Aorta (tissue), 5 donors: Measurements from ENCODE around the gene ZDHHC1. TPM values are rescaled to one million over a fixed set of nuclear protein-coding genes. Genes with fewer than 3 reads are reported as not detected.

Source experiments
- ATAC-seq: fragments of 200-7000 bp; cut with Tn5 transposase; one replicate; pipeline ENCODE4 v1.9.1; 2022; ENCODE audit warnings: moderate library complexity; ENCODE audit not compliant: low FRiP score
- DNase-seq, 2 donors: peaks; one replicate each; pipeline ENCODE4 v3.0.0-alpha.2; 2020
- H3K27ac ChIP-seq, 2 donors: one replicate each; pipeline ENCODE4 v1.5.1; 2013; ENCODE audit warnings: low read length in 2 of 2, mild to moderate bottlenecking in 2 of 2, moderate library complexity in 2 of 2, control low read depth in 1 of 2, inconsistent platforms in 1 of 2, low read depth in 1 of 2
- H3K27me3 ChIP-seq, 2 donors: one replicate each; pipeline ENCODE4 v1.6.1; 2013; ENCODE audit warnings: control low read depth in 1 of 2, low read length in 1 of 2, mild to moderate bottlenecking in 1 of 2, moderate library complexity in 1 of 2; ENCODE audit not compliant: insufficient read depth in 2 of 2, control insufficient read depth in 1 of 2
- H3K36me3 ChIP-seq, 2 donors: one replicate each; pipeline ENCODE4 v1.6.1; 2013; ENCODE audit warnings: control low read depth in 1 of 2, low read length in 1 of 2, mild to moderate bottlenecking in 1 of 2; ENCODE audit not compliant: insufficient read depth in 2 of 2, control insufficient read depth in 1 of 2
- H3K4me1 ChIP-seq, 2 donors: one replicate each; pipeline ENCODE4 v1.6.1; 2013; ENCODE audit warnings: low read length in 2 of 2, control low read depth in 1 of 2, mild to moderate bottlenecking in 1 of 2, moderate library complexity in 1 of 2; ENCODE audit not compliant: insufficient read depth in 2 of 2, control insufficient read depth in 1 of 2
- H3K4me3 ChIP-seq, 2 donors: one replicate each; pipeline ENCODE4 v1.5.1; 2013; ENCODE audit warnings: low read length in 2 of 2, control low read depth in 1 of 2, mild to moderate bottlenecking in 1 of 2
- H3K9me3 ChIP-seq: one replicate; pipeline ENCODE4 v1.6.1; 2013; ENCODE audit warnings: mild to moderate bottlenecking, low read length; ENCODE audit not compliant: control insufficient read depth
- WGBS, 2 donors: extraction: QIAGEN DNeasy Blood & Tissue Kit; methylation state at CpG; one replicate each; pipeline ENCODE4 v1.1.7; 2013; 5-methylcytosine and 5-hydroxymethylcytosine counted together
- intact Hi-C, 2 donors: fragments of 100-400 bp; cut with DNase I; formaldehyde crosslinking; loops; one replicate each; pipeline versions ENCODE4 v1.14.2 to v1.15.0; 2022
- polyA plus RNA-seq, 2 donors: library from polyadenylated mRNA; stranded (reverse); fragments of 200-250 nt; gene quantifications; one replicate each; pipeline ENCODE4 v1.2.3, GENCODE V29; 2013
- total RNA-seq, 2 donors: library from RNA; stranded (reverse); fragmentation: NEBNext Ultra II Directional; extraction: Animal tissue kit (Norgen Biotek cat#: 25700); gene quantifications; one replicate each; pipeline ENCODE4 v1.2.1, GENCODE V29; 2021
- donor health status: healthy with polysubstance abuse.
- donor health status: Bipolar disorder and iron deficiency.
- donor health status: DM: no; HTN: no; CAD: no.
- donor health status: DM: no; HTN: no; CAD: no.
- donor health status: DM: yes; HTN: yes; CAD: no.

The ZDHHC1 gene
- total and polyA plus RNA-seq, 4 donors = 5.3 to 14.8 (median 9.8) TPM

DNA sequence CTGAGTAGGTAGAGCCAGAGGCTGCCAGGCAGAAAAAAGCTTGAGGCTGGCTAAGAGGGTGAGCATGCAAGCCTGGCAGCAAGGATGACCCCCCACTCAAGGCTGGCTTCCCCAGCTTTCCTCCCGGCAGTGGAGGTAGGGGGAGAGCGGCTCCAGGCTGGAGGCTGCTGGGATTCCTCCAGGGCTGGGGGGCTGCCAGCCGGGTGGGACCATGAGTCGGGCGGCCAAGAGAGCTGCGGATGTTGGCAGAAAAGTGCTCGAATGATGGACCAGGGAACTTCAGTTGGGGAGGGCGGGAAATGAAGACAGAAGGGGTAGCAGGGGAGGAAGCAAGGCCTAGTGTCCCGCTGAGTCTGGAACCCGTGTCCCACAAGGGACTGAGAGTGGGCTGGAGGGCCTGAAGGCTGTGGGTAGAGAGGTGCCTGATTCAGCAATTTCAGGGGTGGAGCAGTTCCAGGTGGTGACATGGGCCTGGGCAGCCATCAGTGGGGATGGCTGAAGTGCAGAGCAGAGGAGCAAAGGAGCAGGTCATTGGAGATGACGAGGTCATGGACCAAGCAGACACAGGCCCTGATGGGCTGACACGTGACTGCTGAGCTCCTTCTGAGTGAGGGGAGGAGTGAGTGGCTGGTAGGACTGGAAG lies 34.9 kb upstream of the ZDHHC1 start:
- ATAC-seq = no peak
- H3K4me3 ChIP-seq = no peak overlapping the region

DNA sequence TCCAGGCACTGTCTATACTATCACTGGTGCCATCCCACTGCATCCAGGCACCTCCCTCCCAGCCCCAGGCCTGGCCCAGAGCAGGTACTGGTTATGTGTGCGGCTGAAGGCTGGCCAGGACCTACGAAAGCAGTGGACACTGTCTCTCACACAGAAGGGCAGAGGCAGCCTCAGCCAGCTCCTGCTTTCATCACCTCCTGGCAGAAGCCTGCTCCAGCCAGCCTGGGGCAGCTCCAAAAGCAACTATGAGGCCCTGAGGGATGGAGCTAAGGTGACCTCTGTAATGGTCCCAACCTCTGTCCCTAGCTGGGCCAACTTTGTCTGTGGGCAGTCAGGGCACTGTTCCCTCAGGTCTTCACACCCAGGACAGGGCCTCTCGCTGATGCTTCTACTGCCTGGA lies 33.5 kb upstream of the ZDHHC1 start:
- WGBS, 2 donors = 41 to 44% methylated on average over 3 of the region's 3 CpGs
- ATAC-seq = no peak
- intact Hi-C loops = no loop called here
- Histone ChIP-seq H3K36me3 (peaks cover 0 to 4% of the 10 kb centered on the region in 2 donors), H3K4me3 (no peak overlapping the region), H3K4me1 (no peaks in the 10 kb centered on the region), H3K27me3 (no peaks in the 10 kb centered on the region), H3K27ac (no peak overlapping the region), H3K9me3 (no peaks in the 10 kb centered on the region)
- DNase-seq = peak in 1 of 2 donors; percentile 74

More for the DNA sequence above, 34.9 kb upstream of the ZDHHC1 start:
- Histone ChIP-seq H3K36me3 (peaks cover 0 to 4% of the 10 kb centered on the region in 2 donors), H3K27me3 (no peaks in the 10 kb centered on the region), H3K4me1 (no peaks in the 10 kb centered on the region), H3K27ac (no peak overlapping the region), H3K9me3 (no peaks in the 10 kb centered on the region)
- 31 to 52% methylated on average over 12 of the region's 12 CpGs for WGBS, 2 donors
- intact Hi-C loops = no loop called here
- DNase-seq = no peak

DNA sequence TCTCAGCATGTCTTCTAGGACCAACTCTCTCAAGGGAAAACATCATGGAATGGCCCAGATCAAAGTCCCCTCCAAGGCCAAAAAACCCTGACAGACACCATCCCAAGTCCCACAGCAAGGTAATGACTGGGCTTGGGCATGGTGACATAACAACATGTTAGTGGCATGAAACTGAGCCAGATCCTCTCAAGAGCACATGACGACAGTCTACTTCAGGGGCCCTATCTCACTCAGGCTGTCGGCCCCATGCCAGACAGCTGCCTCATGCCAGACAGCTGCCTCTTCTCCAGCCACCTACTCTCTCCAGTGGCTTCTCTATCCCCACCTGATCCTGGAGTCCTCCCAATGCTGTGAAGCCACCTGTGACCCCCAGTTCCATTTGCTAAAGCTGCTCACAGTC lies 33.1 kb upstream of the ZDHHC1 start:
- no peak for ATAC-seq
- H3K36me3 ChIP-seq = peaks cover 0 to 4% of the 10 kb centered on the region in 2 donors
- H3K4me1 ChIP-seq = no peaks in the 10 kb centered on the region
- DNase-seq = no peak
- H3K9me3 ChIP-seq = no peaks in the 10 kb centered on the region
- H3K4me3 ChIP-seq = no peak overlapping the region
- H3K27ac ChIP-seq = no peak overlapping the region
- no peaks in the 10 kb centered on the region for H3K27me3 ChIP-seq
- WGBS, 2 donors = 45 to 48% methylated on average over 2 of the region's 2 CpGs
- intact Hi-C loops = no loop called here

DNA sequence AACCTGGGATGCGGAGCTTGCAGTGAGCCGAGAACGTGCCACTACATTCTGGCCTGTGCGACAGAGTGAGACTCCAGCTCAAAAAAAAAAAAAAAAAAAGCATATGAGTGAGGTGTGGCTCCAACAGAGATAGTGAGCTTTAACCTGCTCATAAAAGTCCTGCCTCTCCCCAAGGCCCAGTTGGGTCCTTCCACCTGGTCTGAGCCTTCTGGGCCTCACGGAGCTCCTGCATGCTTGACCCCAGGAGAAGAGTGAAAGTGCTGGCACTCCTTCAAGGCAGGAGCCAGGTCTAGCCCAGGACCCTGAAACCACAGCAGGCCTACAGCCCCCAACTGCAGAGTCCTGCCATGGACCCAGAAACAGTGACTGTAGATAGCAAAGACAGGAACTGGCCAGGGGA lies 32.3 kb upstream of the ZDHHC1 start:
- peaks cover 0 to 4% of the 10 kb centered on the region in 2 donors for H3K36me3 ChIP-seq
- no peaks in the 10 kb centered on the region for H3K4me1 ChIP-seq
- H3K9me3 ChIP-seq = no peaks in the 10 kb centered on the region
- WGBS, 2 donors = 95 to 99% methylated on average over 5 of the region's 5 CpGs
- no peak overlapping the region for H3K27ac ChIP-seq
- ATAC-seq = no peak
- no peak for DNase-seq
- intact Hi-C loops = no loop called here
- H3K4me3 ChIP-seq = no peak overlapping the region
- H3K27me3 ChIP-seq = no peaks in the 10 kb centered on the region

DNA sequence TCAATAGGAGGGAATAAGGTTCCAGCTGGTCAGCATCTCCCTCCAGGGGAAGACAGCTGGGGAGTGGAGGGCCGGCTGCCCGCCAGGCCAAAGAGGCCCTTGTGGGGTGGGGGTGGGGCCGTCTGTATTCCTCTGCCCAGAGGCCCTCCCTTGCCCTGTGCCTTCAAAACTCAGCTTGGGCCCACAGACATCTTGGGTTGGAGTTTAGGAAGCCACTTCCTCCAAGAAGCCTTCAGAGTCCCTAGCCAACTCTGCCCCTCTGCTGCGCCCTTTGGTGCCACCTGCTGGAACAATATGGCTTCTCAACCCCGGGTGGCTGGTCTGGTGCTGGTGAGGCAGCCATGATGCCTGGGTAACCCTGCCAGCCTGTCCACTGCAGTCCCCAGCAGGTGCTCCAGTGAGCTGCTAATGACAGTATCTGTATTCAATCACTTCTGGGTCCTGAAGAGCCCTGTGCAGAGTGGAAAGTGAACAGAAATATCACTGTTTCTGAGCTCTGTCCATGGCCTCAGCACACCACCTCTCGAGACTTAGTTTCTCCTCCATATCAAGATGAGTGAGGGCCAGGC lies 31.3 kb upstream of the ZDHHC1 start:
- intact Hi-C loops = no loop called here
- no peak for ATAC-seq

DNA sequence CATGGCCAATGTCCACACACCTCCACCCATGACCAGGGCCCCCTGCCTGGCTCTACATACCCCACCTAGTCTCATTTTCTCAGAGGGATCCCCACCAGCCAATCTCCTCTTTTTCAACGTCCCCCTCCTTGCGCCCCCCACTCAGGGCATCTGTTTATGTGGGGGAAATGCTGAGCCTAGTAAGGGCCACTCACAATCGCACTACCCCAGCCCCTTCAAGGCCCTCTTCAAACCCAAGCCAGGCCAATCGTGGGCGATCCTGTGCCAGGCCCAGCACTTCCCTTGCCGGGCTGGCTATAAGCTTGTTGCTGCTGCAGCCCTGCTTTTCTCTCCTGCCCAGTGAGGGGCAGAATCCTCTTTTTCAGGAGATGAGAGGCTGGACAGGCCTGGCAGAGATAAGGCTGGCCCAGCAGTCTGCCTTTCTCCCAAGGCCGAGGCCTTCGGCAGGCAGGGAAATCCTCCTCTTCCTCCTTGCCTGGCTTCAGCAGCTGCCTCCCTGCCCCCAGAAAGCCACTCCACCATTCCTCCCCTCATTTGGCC lies 30.8 kb upstream of the ZDHHC1 start:
- H3K4me3 ChIP-seq = no peak overlapping the region
- no peaks in the 10 kb centered on the region for H3K4me1 ChIP-seq
- H3K36me3 ChIP-seq = peaks cover 0 to 2% of the 10 kb centered on the region in 2 donors
- ATAC-seq = no peak
- intact Hi-C loops = no loop called here
- H3K27ac ChIP-seq = no peak overlapping the region
- H3K9me3 ChIP-seq = no peaks in the 10 kb centered on the region
- WGBS, 2 donors = 91 to 96% methylated on average over 8 of the region's 8 CpGs
- no peak for DNase-seq
- no peaks in the 10 kb centered on the region for H3K27me3 ChIP-seq

More for the DNA sequence above, 31.3 kb upstream of the ZDHHC1 start:
- Histone ChIP-seq H3K27ac (no peak overlapping the region), H3K27me3 (no peaks in the 10 kb centered on the region), H3K9me3 (no peaks in the 10 kb centered on the region), H3K4me3 (no peak overlapping the region), H3K36me3 (peaks cover 0 to 2% of the 10 kb centered on the region in 2 donors), H3K4me1 (no peaks in the 10 kb centered on the region)
- DNase-seq = no peak
- 81 to 84% methylated on average over 6 of the region's 6 CpGs for WGBS, 2 donors

DNA sequence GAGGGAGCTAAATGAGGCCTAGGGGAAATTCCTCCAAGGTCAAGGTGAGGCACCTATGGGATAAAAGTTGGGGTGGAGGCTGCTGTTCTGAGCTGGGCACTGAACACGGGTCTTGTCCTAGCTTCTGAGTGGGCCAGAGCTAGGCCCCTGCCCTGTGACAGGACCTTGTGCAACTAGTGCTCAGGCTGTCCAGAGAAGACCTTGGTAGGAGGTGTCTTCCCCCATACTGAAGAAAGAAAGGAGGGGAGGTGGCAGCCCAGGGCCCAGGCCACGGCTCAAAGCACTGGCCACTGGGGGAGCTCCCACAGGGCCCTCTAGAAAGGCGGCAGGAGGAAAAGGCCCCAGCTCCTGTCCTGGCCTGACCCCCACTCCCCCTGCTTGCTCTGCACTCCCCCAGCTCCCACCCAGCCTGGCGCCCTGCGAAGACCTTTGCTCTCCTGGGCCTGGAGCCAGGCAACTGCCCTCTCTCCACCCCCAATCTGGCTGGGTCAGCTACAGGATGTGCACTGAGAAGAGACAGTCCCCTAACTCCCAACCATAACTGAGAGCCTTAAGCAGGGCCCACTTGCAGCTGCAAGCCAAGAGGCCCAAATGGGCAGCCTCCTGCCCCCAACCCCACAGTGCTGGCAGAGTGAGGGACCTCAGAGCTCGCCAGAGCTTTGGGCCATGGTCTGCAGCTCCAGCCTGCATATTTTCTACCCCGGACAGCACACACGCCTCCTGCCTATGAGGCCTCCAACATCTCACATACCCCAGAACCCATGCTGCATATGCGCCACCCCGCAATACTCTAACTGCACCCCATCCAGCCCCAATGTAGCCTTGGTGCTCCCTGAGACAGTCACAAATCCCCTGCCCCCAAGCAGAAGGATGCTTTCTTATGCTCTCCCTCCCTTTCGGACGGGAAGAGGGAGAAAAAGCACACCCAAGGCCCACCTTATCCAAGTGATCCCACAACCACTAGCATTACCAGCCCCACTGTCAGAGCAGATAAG lies 29.9 kb upstream of the ZDHHC1 start:
- intact Hi-C loops = no loop called here
- Histone ChIP-seq H3K36me3 (peaks cover 0 to 2% of the 10 kb centered on the region in 2 donors), H3K4me3 (no peak overlapping the region), H3K27me3 (no peaks in the 10 kb centered on the region), H3K4me1 (no peaks in the 10 kb centered on the region), H3K9me3 (no peaks in the 10 kb centered on the region), H3K27ac (no peak overlapping the region)
- 84 to 85% methylated on average over 11 to 12 of the region's 12 CpGs for WGBS, 2 donors
- DNase-seq (no peak), ATAC-seq (no peak)

DNA sequence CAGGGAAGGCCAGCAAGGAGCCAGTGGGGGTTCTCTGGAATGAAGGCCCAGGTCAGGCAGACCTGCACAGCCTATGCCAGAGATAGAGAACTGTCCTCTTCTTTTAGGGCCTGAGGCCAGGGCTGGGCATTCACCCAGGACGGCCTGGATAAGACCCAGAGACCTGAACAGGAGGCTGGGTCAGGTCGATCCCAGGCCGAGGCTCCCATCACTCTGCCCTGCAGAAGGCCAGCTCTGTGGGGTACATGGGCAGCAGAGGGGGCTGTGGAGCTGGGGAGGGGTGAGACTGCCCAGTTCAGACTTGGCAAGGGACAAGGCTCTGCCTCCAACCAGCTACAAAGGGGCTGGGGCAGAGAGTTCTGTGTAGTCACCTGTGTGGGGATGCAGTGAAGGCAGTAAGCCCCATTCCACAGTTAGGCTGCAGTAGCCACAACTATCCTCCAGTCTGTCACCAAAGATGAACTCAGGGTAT lies 29.2 kb upstream of the ZDHHC1 start:
- no peaks in the 10 kb centered on the region for H3K27me3 ChIP-seq
- H3K4me1 ChIP-seq = no peaks in the 10 kb centered on the region
- H3K4me3 ChIP-seq = no peak overlapping the region
- ATAC-seq (no peak), DNase-seq (no peak)
- WGBS, 2 donors = 71 to 74% methylated on average over 3 of the region's 3 CpGs
- intact Hi-C loops = no loop called here
- peaks cover 0 to 2% of the 10 kb centered on the region in 2 donors for H3K36me3 ChIP-seq
- H3K9me3 ChIP-seq = no peaks in the 10 kb centered on the region
- no peak overlapping the region for H3K27ac ChIP-seq
